ENCODE measurements around the gene IGF1. TPM values are rescaled to one million over a fixed set of nuclear protein-coding genes. Genes with fewer than 3 reads are reported as not detected.

Gene IGF1
- total RNA-seq, 1 donor from 2014 or later: 10.9 TPM

- ATAC-seq: no peak
- no peak for DNase-seq (ENCODE audit: missing footprints)
- intact Hi-C loops (cut with DNase I): no loop called here
Measured at GRCh38 chr12:102438827-102439210, 41.5 kb downstream of the IGF1 start.

GRCh38 chr12:102438047-102438826, 42.1 kb downstream of the IGF1 start:
- intact Hi-C loops (cut with DNase I): no loop called here
- DNase-seq (ENCODE audit: missing footprints): no peak
- ATAC-seq: no peak

- ATAC-seq: no peak
- intact Hi-C loops (cut with DNase I): no loop called here
- DNase-seq (ENCODE audit: missing footprints): no peak
Measured at GRCh38 chr12:102437511-102437910, 42.9 kb downstream of the IGF1 start.

- intact Hi-C loops (cut with DNase I): no loop called here
- ATAC-seq (no peak), DNase-seq (ENCODE audit: missing footprints) (no peak)
Measured at GRCh38 chr12:102436867-102437266, 43.5 kb downstream of the IGF1 start.

- intact Hi-C loops (cut with DNase I): no loop called here
- no peak for DNase-seq (ENCODE audit: missing footprints)
- no peak for ATAC-seq
Measured at GRCh38 chr12:102435827-102436436, 44.4 kb downstream of the IGF1 start.

- intact Hi-C loops (cut with DNase I): no loop called here
- no peak for DNase-seq (ENCODE audit: missing footprints)
Measured at GRCh38 chr12:102433304-102433703, 47.1 kb downstream of the IGF1 start.

GRCh38 chr12:102430661-102431060, 49.7 kb downstream of the IGF1 start:
- no peak for ATAC-seq
- intact Hi-C loops (cut with DNase I): no loop called here
- DNase-seq (ENCODE audit: missing footprints): no peak

More at GRCh38 chr12:102433304-102433703, 47.1 kb downstream of the IGF1 start:
- ATAC-seq: no peak

GRCh38 chr12:102429211-102430154, 50.9 kb downstream of the IGF1 start:
- peak; percentile 76 for ATAC-seq
- DNase-seq (ENCODE audit: missing footprints): no peak
- intact Hi-C loops (cut with DNase I): no loop called here

GRCh38 chr12:102427543-102427941, 52.8 kb downstream of the IGF1 start:
- intact Hi-C loops (cut with DNase I): no loop called here
- DNase-seq (ENCODE audit: missing footprints) (peak; percentile 72), ATAC-seq (peak; percentile 83)

- DNase-seq (ENCODE audit: missing footprints) (no peak), ATAC-seq (no peak)
- intact Hi-C loops (cut with DNase I): no loop called here
Measured at GRCh38 chr12:102426599-102427542, 53.5 kb downstream of the IGF1 start.

GRCh38 chr12:102425109-102426039, 55.0 kb downstream of the IGF1 start:
- no peak for DNase-seq (ENCODE audit: missing footprints)
- intact Hi-C loops (cut with DNase I): no loop called here
- peak; percentile 69 for ATAC-seq

- intact Hi-C loops (cut with DNase I): no loop called here
- no peak for DNase-seq (ENCODE audit: missing footprints)
- no peak for ATAC-seq
Measured at GRCh38 chr12:102423462-102423861, 56.9 kb downstream of the IGF1 start.

- no peak for DNase-seq (ENCODE audit: missing footprints)
- no peak for ATAC-seq
- intact Hi-C loops (cut with DNase I): no loop called here
Measured at GRCh38 chr12:102421802-102422583, 58.4 kb downstream of the IGF1 start.

GRCh38 chr12:102419094-102419764, 61.1 kb downstream of the IGF1 start:
- DNase-seq (ENCODE audit: missing footprints) (no peak), ATAC-seq (no peak)
- intact Hi-C loops (cut with DNase I): no loop called here

- ATAC-seq: no peak
- intact Hi-C loops (cut with DNase I): no loop called here
- no peak for DNase-seq (ENCODE audit: missing footprints)
Measured at GRCh38 chr12:102417055-102417454, 63.3 kb downstream of the IGF1 start.

- no peak for ATAC-seq
- DNase-seq (ENCODE audit: missing footprints): no peak
- intact Hi-C loops (cut with DNase I): no loop called here
Measured at GRCh38 chr12:102415515-102415914, 64.8 kb downstream of the IGF1 start.

Data from Right ventricle myocardium inferior (tissue), 1 donor.